Measurements from ENCODE around the gene NIPSNAP3A.
"Not testable (repeated sequence)": the region's sequence is repeated elsewhere in the genome, so short reads cannot be mapped to it uniquely, and the experiment has no call there.

The NIPSNAP3A gene

GRCh38 chr9:104747565-104748358 lies at the start of gene NIPSNAP3A:
Gene NIPSNAP3A (plus strand): TSS chr9:104747683. CDS start chr9:104747793, 110 bp downstream.
- peak; percentile 71 for DNase-seq

GRCh38 chr9:104700306-104700705 lies 47.2 kb upstream of the NIPSNAP3A start:
- DNase-seq: no peak

- not testable (repeated sequence) for DNase-seq
These were observed 38.7 kb upstream of the NIPSNAP3A start for GRCh38 chr9:104708737-104709136.

GRCh38 chr9:104711604-104712003 lies 35.9 kb upstream of the NIPSNAP3A start:
- DNase-seq: no peak

- no peak for DNase-seq
These were observed 22.5 kb upstream of the NIPSNAP3A start for GRCh38 chr9:104725014-104725413.

GRCh38 chr9:104738452-104738851 lies 9.0 kb upstream of the NIPSNAP3A start:
- no peak for DNase-seq

- no peak for DNase-seq
These were observed 6.9 kb upstream of the NIPSNAP3A start for GRCh38 chr9:104740621-104741020.

- DNase-seq: peak; percentile 71
These were observed 4.0 kb upstream of the NIPSNAP3A start for GRCh38 chr9:104743376-104743985.

- no peak for DNase-seq
These were observed 1.6 kb upstream of the NIPSNAP3A start for GRCh38 chr9:104745852-104746251.

GRCh38 chr9:104746285-104746684 lies 1.2 kb upstream of the NIPSNAP3A start:
- DNase-seq: no peak

GRCh38 chr9:104746798-104747197 lies 685 bp upstream of the NIPSNAP3A start:
- no peak for DNase-seq

- no peak for DNase-seq
These were observed 278 bp upstream of the NIPSNAP3A start for GRCh38 chr9:104747245-104747564.

- no peak for DNase-seq
These were observed 1.0 kb downstream of the NIPSNAP3A start for GRCh38 chr9:104748359-104749031.

GRCh38 chr9:104750185-104750767 lies 2.8 kb downstream of the NIPSNAP3A start:
- DNase-seq: no peak

GRCh38 chr9:104758974-104759373 lies 11.5 kb downstream of the NIPSNAP3A start:
- peak; percentile 53 for DNase-seq

- DNase-seq: no peak
These were observed 17.7 kb downstream of the NIPSNAP3A start for GRCh38 chr9:104765138-104765537.

GRCh38 chr9:104766025-104766424 lies 18.5 kb downstream of the NIPSNAP3A start:
- DNase-seq: no peak

GRCh38 chr9:104767507-104767906 lies 20.0 kb downstream of the NIPSNAP3A start:
- no peak for DNase-seq

- DNase-seq: not testable (repeated sequence)
These were observed 21.5 kb downstream of the NIPSNAP3A start for GRCh38 chr9:104769029-104769428.

GRCh38 chr9:104769655-104770054 lies 22.2 kb downstream of the NIPSNAP3A start:
- DNase-seq: no peak

- no peak for DNase-seq
These were observed 25.4 kb downstream of the NIPSNAP3A start for GRCh38 chr9:104772714-104773510.

- DNase-seq: no peak
These were observed 26.6 kb downstream of the NIPSNAP3A start for GRCh38 chr9:104774132-104774531.

Data from NCI-H510A treated with DMSO at 0.1 percent for 48 hours (cell line).